Glutamatergic neuron (in vitro differentiated cells): ENCODE results near the gene HTRA1. TPM values are rescaled to one million over a fixed set of nuclear protein-coding genes. Genes with fewer than 3 reads are reported as not detected.

Experiments used
- DNase-seq: peaks from one replicate; pipeline ENCODE4 v3.0.0; 2022
- H3K27ac Mint-ChIP-seq: one replicate; pipeline ENCODE4 v1.8.0; 2020; ENCODE audit warnings: mild to moderate bottlenecking, mixed read lengths, inconsistent platforms; ENCODE audit not compliant: unreplicated experiment
- H3K27me3 Mint-ChIP-seq: one replicate; pipeline ENCODE4 v1.8.0; 2020; ENCODE audit warnings: mild to moderate bottlenecking, moderate library complexity, mixed read lengths, inconsistent platforms; ENCODE audit not compliant: unreplicated experiment
- H3K36me3 Mint-ChIP-seq: one replicate; pipeline ENCODE4 v1.8.0; 2020; ENCODE audit warnings: mild to moderate bottlenecking, mixed read lengths, inconsistent platforms; ENCODE audit not compliant: unreplicated experiment
- H3K4me1 Mint-ChIP-seq: one replicate; pipeline ENCODE4 v1.8.0; 2020; ENCODE audit warnings: mild to moderate bottlenecking, low read depth, mixed read lengths, inconsistent platforms; ENCODE audit not compliant: unreplicated experiment
- H3K4me3 Mint-ChIP-seq: one replicate; pipeline ENCODE4 v1.8.0; 2020; ENCODE audit warnings: mild to moderate bottlenecking, mixed read lengths, inconsistent platforms; ENCODE audit not compliant: unreplicated experiment
- H3K9me3 Mint-ChIP-seq: one replicate; pipeline ENCODE4 v1.8.0; 2020; ENCODE audit warnings: mild to moderate bottlenecking, moderate library complexity, mixed read lengths, inconsistent platforms; ENCODE audit not compliant: unreplicated experiment
- total RNA-seq: library from RNA; stranded (reverse); fragmentation: NEBNext Ultra II Directional; extraction: Animal tissue kit (Norgen Biotek cat#: 25700); gene quantifications from one replicate; pipeline ENCODE4 v1.2.1, GENCODE V29; 2021; ENCODE audit not compliant: unreplicated experiment
- TF ChIP-seq, protein P1 (sequence below): fragments of 200-600 bp; sonication (generic); IDR thresholded peaks from one replicate; pipeline ENCODE4 v1.5.0; 2021; ENCODE audit not compliant: partially characterized antibody, unreplicated experiment

HTRA1 gene
- total RNA-seq, 1 donor from 2014 or later = 1.4 TPM

GRCh38 chr10:122463466-122464249 lies 2.3 kb downstream of the HTRA1 start:
- Mint-ChIP-seq H3K36me3 (no peaks in the 10 kb centered on the region), H3K4me1 (peaks cover 5% of the 10 kb centered on the region), H3K27me3 (peaks cover 22% of the 10 kb centered on the region), H3K4me3 (peak overlapping the region; percentile 38), H3K27ac (no peak overlapping the region), H3K9me3 (peaks cover 13% of the 10 kb centered on the region)
- TF ChIP-seq, protein P1, sequence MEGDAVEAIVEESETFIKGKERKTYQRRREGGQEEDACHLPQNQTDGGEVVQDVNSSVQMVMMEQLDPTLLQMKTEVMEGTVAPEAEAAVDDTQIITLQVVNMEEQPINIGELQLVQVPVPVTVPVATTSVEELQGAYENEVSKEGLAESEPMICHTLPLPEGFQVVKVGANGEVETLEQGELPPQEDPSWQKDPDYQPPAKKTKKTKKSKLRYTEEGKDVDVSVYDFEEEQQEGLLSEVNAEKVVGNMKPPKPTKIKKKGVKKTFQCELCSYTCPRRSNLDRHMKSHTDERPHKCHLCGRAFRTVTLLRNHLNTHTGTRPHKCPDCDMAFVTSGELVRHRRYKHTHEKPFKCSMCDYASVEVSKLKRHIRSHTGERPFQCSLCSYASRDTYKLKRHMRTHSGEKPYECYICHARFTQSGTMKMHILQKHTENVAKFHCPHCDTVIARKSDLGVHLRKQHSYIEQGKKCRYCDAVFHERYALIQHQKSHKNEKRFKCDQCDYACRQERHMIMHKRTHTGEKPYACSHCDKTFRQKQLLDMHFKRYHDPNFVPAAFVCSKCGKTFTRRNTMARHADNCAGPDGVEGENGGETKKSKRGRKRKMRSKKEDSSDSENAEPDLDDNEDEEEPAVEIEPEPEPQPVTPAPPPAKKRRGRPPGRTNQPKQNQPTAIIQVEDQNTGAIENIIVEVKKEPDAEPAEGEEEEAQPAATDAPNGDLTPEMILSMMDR = no peak
- DNase-seq = no peak

- Mint-ChIP-seq H3K4me1 (peaks cover 5% of the 10 kb centered on the region), H3K4me3 (no peak overlapping the region), H3K36me3 (no peaks in the 10 kb centered on the region), H3K9me3 (peaks cover 13% of the 10 kb centered on the region), H3K27me3 (peaks cover 22% of the 10 kb centered on the region), H3K27ac (no peak overlapping the region)
- DNase-seq = no peak
- TF ChIP-seq, protein P1 = no peak
These were observed 2.8 kb downstream of the HTRA1 start for GRCh38 chr10:122464250-122464510.

GRCh38 chr10:122464586-122464985 lies 3.2 kb downstream of the HTRA1 start:
- H3K27me3 Mint-ChIP-seq = peaks cover 25% of the 10 kb centered on the region
- peaks cover 5% of the 10 kb centered on the region for H3K4me1 Mint-ChIP-seq
- TF ChIP-seq, protein P1 = no peak
- DNase-seq = no peak
- peaks cover 13% of the 10 kb centered on the region for H3K9me3 Mint-ChIP-seq
- no peak overlapping the region for H3K27ac Mint-ChIP-seq
- H3K36me3 Mint-ChIP-seq = no peaks in the 10 kb centered on the region
- no peak overlapping the region for H3K4me3 Mint-ChIP-seq

DNA sequence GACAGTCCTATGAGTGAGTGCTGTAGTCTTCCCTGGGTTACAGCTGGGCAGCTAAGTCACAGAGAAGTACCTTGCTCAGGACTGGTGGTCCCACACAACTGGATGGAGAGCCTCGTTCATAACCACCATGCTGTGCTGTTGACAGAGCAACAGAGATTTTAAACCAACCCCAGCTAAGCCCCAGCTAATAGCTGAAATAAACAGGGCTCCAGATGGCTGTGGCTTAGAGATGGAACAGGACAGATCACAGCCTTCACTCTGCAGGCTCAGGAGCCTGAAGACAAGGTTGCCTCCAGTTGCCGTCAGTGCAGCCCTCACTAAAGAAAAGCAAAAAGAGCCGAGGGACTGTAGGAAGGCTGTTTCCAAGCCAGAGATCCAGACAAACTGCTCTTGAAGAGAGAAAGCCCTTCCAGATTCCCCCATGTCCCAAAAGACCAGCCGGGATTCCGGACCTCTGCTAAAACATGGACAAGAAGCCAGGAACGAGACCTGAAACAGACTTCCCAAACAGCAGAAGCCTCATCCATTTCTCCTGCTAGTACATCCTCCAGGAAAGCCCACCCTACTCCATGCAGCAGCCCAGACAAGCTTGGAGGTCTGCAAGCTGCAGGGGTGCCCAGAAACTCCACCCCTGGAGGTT lies 4.2 kb downstream of the HTRA1 start:
- no peak for DNase-seq
- peaks cover 13% of the 10 kb centered on the region for H3K9me3 Mint-ChIP-seq
- TF ChIP-seq, protein P1 = no peak
- no peak overlapping the region for H3K27ac Mint-ChIP-seq
- H3K36me3 Mint-ChIP-seq = no peaks in the 10 kb centered on the region
- H3K27me3 Mint-ChIP-seq = peaks cover 21% of the 10 kb centered on the region
- no peak overlapping the region for H3K4me3 Mint-ChIP-seq
- H3K4me1 Mint-ChIP-seq = peaks cover 5% of the 10 kb centered on the region

DNA sequence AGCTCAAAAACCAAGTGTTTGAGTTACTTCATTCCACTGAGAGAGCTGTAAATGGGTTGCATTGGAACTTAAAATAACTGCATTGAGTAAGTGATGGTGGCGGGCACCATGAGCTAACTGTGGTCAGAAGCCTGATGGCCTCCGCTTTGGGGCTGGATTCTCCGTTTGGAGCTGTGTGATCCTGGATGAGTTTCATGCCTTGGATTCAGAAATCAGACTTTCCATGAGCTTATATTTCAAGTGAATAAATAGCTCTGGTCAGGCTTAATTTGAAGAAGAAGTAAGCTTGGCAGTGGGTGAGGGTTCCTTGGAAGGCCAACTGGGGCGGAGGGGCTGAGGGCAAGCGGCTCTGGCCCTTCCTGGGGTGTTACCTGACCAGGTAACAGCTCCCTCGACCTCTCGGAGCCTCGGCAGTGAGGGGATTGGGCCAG lies 5.6 kb downstream of the HTRA1 start:
- Mint-ChIP-seq H3K36me3 (no peaks in the 10 kb centered on the region), H3K9me3 (peaks cover 12% of the 10 kb centered on the region), H3K4me1 (peaks cover 5% of the 10 kb centered on the region), H3K27me3 (peaks cover 18% of the 10 kb centered on the region), H3K27ac (no peak overlapping the region), H3K4me3 (no peak overlapping the region)
- TF ChIP-seq, protein P1 = no peak
- no peak for DNase-seq
